ENCODE results near the gene NID1.

NID1 gene

GRCh38 chr1:235945775-235946570, 118.9 kb downstream of the NID1 start:
- no peak overlapping the region for H2AFZ ChIP-seq (ENCODE audit: insufficient read depth, low read length, poor library complexity)
- peaks cover 3% of the 10 kb centered on the region for H3K9me3 ChIP-seq (ENCODE audit: insufficient read depth, low read depth, low read length)
- H3K4me3 ChIP-seq (ENCODE audit: low read depth, low read length), result no peak overlapping the region
- no peak overlapping the region for H3K14ac ChIP-seq (ENCODE audit: low read length)
- no peaks in the 10 kb centered on the region for H3K79me2 ChIP-seq (ENCODE audit: control insufficient read depth, insufficient read depth, low read length, poor library complexity)
- no peak overlapping the region for H2AK5ac ChIP-seq (ENCODE audit: low read length)
- H3K27ac ChIP-seq (ENCODE audit: low read depth, low read length), result no peak overlapping the region
- H4K91ac ChIP-seq (ENCODE audit: low read depth, low read length), result no peak overlapping the region
- no peak overlapping the region for H3K4ac ChIP-seq (ENCODE audit: low read depth, low read length)
- H3K23ac ChIP-seq (ENCODE audit: low read length), result no peak overlapping the region
- H4K8ac ChIP-seq (ENCODE audit: low read depth, low read length), result no peak overlapping the region
- no peak overlapping the region for H2BK120ac ChIP-seq (ENCODE audit: insufficient read depth, low read length, poor library complexity)
- H3K27me3 ChIP-seq (ENCODE audit: insufficient read depth, low read length), result no peaks in the 10 kb centered on the region
- H3K36me3 ChIP-seq (ENCODE audit: control insufficient read depth in 1 of 2, insufficient read depth in 2 of 2, low read length in 2 of 2), result no peaks in the 10 kb centered on the region
- DNase-seq, result peak; percentile 29 to 37
- peaks cover 0 to 3% of the 10 kb centered on the region in 2 experiments for H3K4me1 ChIP-seq (ENCODE audit: control insufficient read depth in 1 of 2, insufficient read depth in 2 of 2, low read length in 2 of 2)
- no peak overlapping the region for H3K18ac ChIP-seq (ENCODE audit: low read length)
- H2BK5ac ChIP-seq (ENCODE audit: low read depth, low read length, poor library complexity), result no peak overlapping the region
- no peaks in the 10 kb centered on the region for H3K79me1 ChIP-seq (ENCODE audit: low read length)
- no peak overlapping the region for H2BK12ac ChIP-seq (ENCODE audit: low read length)
- WGBS (ENCODE audit: extremely low coverage, insufficient coverage, insufficient read length), result no CpG with 5 or more reads among the region's 15 CpGs
- no peak overlapping the region for H3K9ac ChIP-seq (ENCODE audit: low read length)
- H3K4me2 ChIP-seq (ENCODE audit: low read length), result no peak overlapping the region
- no peak overlapping the region for H4K12ac ChIP-seq (ENCODE audit: low read depth, low read length)

DNA sequence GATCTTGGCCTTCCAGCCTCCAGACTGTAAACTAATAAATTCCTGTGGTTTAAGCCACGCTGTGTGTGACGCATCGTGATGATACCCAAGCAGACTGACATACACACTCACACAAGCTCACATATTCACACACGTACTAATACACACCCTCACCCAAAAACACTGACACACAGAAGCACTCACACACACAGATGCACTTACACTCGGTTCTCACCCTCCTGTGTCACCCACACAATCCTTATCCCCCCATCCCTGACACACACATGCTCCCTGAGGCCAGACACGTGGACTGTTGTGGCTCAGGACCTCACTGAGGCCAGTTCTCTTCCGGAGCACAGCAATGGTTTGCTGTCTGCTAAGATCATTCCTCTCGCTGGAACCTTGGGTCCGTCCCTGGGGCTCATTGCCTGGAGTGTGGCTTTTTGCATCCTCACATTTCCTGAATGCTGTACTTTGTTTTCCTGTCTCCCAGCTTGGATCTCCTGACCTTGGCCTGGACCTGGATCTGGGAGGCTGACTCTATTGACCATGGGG, 121.2 kb downstream of the NID1 start:
- H3K36me3 ChIP-seq (ENCODE audit: control insufficient read depth in 1 of 2, insufficient read depth in 2 of 2, low read length in 2 of 2), result no peaks in the 10 kb centered on the region
- no peak overlapping the region for H4K91ac ChIP-seq (ENCODE audit: low read depth, low read length)
- H3K4me2 ChIP-seq (ENCODE audit: low read length), result no peak overlapping the region
- no peak overlapping the region for H4K12ac ChIP-seq (ENCODE audit: low read depth, low read length)
- no peak overlapping the region for H3K18ac ChIP-seq (ENCODE audit: low read length)
- no peaks in the 10 kb centered on the region for H3K9me3 ChIP-seq (ENCODE audit: insufficient read depth, low read depth, low read length)
- peaks cover 0 to 3% of the 10 kb centered on the region in 2 experiments for H3K4me1 ChIP-seq (ENCODE audit: control insufficient read depth in 1 of 2, insufficient read depth in 2 of 2, low read length in 2 of 2)
- WGBS (ENCODE audit: extremely low coverage, insufficient coverage, insufficient read length), result no CpG with 5 or more reads among the region's 9 CpGs
- H3K4ac ChIP-seq (ENCODE audit: low read depth, low read length), result no peak overlapping the region
- DNase-seq, result peak in 1 of 2 donors; percentile 37
- no peaks in the 10 kb centered on the region for H3K79me2 ChIP-seq (ENCODE audit: control insufficient read depth, insufficient read depth, low read length, poor library complexity)
- H2BK5ac ChIP-seq (ENCODE audit: low read depth, low read length, poor library complexity), result no peak overlapping the region
- no peak overlapping the region for H4K8ac ChIP-seq (ENCODE audit: low read depth, low read length)
- no peak overlapping the region for H3K27ac ChIP-seq (ENCODE audit: low read depth, low read length)
- H2AK5ac ChIP-seq (ENCODE audit: low read length), result no peak overlapping the region
- no peak overlapping the region for H2AFZ ChIP-seq (ENCODE audit: insufficient read depth, low read length, poor library complexity)
- no peak overlapping the region for H2BK12ac ChIP-seq (ENCODE audit: low read length)
- no peaks in the 10 kb centered on the region for H3K79me1 ChIP-seq (ENCODE audit: low read length)
- H3K23ac ChIP-seq (ENCODE audit: low read length), result no peak overlapping the region
- no peak overlapping the region for H2BK120ac ChIP-seq (ENCODE audit: insufficient read depth, low read length, poor library complexity)
- H3K9ac ChIP-seq (ENCODE audit: low read length), result no peak overlapping the region
- H3K14ac ChIP-seq (ENCODE audit: low read length), result no peak overlapping the region
- no peak overlapping the region for H3K4me3 ChIP-seq (ENCODE audit: low read depth, low read length)
- no peaks in the 10 kb centered on the region for H3K27me3 ChIP-seq (ENCODE audit: insufficient read depth, low read length)

- no peaks in the 10 kb centered on the region for H3K36me3 ChIP-seq (ENCODE audit: control insufficient read depth in 1 of 2, insufficient read depth in 2 of 2, low read length in 2 of 2)
- H3K4ac ChIP-seq (ENCODE audit: low read depth, low read length), result no peak overlapping the region
- H3K27ac ChIP-seq (ENCODE audit: low read depth, low read length), result no peak overlapping the region
- H3K4me2 ChIP-seq (ENCODE audit: low read length), result no peak overlapping the region
- peak overlapping the region; percentile 51 for H3K9ac ChIP-seq (ENCODE audit: low read length)
- H4K91ac ChIP-seq (ENCODE audit: low read depth, low read length), result no peak overlapping the region
- no peak overlapping the region for H2AK5ac ChIP-seq (ENCODE audit: low read length)
- H3K9me3 ChIP-seq (ENCODE audit: insufficient read depth, low read depth, low read length), result no peaks in the 10 kb centered on the region
- no peaks in the 10 kb centered on the region for H3K79me1 ChIP-seq (ENCODE audit: low read length)
- H2BK12ac ChIP-seq (ENCODE audit: low read length), result no peak overlapping the region
- H3K27me3 ChIP-seq (ENCODE audit: insufficient read depth, low read length), result no peaks in the 10 kb centered on the region
- peaks cover 0 to 3% of the 10 kb centered on the region in 2 experiments for H3K4me1 ChIP-seq (ENCODE audit: control insufficient read depth in 1 of 2, insufficient read depth in 2 of 2, low read length in 2 of 2)
- no peak overlapping the region for H3K14ac ChIP-seq (ENCODE audit: low read length)
- H2BK120ac ChIP-seq (ENCODE audit: insufficient read depth, low read length, poor library complexity), result no peak overlapping the region
- no peak overlapping the region for H3K18ac ChIP-seq (ENCODE audit: low read length)
- H3K4me3 ChIP-seq (ENCODE audit: low read depth, low read length), result no peak overlapping the region
- H2BK5ac ChIP-seq (ENCODE audit: low read depth, low read length, poor library complexity), result no peak overlapping the region
- no peak overlapping the region for H4K8ac ChIP-seq (ENCODE audit: low read depth, low read length)
- no peak for DNase-seq
- H4K12ac ChIP-seq (ENCODE audit: low read depth, low read length), result no peak overlapping the region
- no peaks in the 10 kb centered on the region for H3K79me2 ChIP-seq (ENCODE audit: control insufficient read depth, insufficient read depth, low read length, poor library complexity)
- WGBS (ENCODE audit: extremely low coverage, insufficient coverage, insufficient read length), result no CpG with 5 or more reads among the region's 6 CpGs
- H2AFZ ChIP-seq (ENCODE audit: insufficient read depth, low read length, poor library complexity), result no peak overlapping the region
- H3K23ac ChIP-seq (ENCODE audit: low read length), result no peak overlapping the region
Observed at GRCh38 chr1:235942979-235943575, 121.8 kb downstream of the NID1 start.

- no peak overlapping the region for H3K18ac ChIP-seq (ENCODE audit: low read length)
- no peak overlapping the region for H3K27ac ChIP-seq (ENCODE audit: low read depth, low read length)
- H3K4me2 ChIP-seq (ENCODE audit: low read length), result no peak overlapping the region
- H4K91ac ChIP-seq (ENCODE audit: low read depth, low read length), result no peak overlapping the region
- H2BK5ac ChIP-seq (ENCODE audit: low read depth, low read length, poor library complexity), result no peak overlapping the region
- no peaks in the 10 kb centered on the region for H3K9me3 ChIP-seq (ENCODE audit: insufficient read depth, low read depth, low read length)
- no peak overlapping the region for H2BK12ac ChIP-seq (ENCODE audit: low read length)
- H4K8ac ChIP-seq (ENCODE audit: low read depth, low read length), result no peak overlapping the region
- H3K4me1 ChIP-seq (ENCODE audit: control insufficient read depth in 1 of 2, insufficient read depth in 2 of 2, low read length in 2 of 2), result peaks cover 0 to 3% of the 10 kb centered on the region in 2 experiments
- no peaks in the 10 kb centered on the region for H3K27me3 ChIP-seq (ENCODE audit: insufficient read depth, low read length)
- H2AK5ac ChIP-seq (ENCODE audit: low read length), result no peak overlapping the region
- H3K4me3 ChIP-seq (ENCODE audit: low read depth, low read length), result no peak overlapping the region
- H3K79me1 ChIP-seq (ENCODE audit: low read length), result no peaks in the 10 kb centered on the region
- H3K4ac ChIP-seq (ENCODE audit: low read depth, low read length), result no peak overlapping the region
- H2BK120ac ChIP-seq (ENCODE audit: insufficient read depth, low read length, poor library complexity), result no peak overlapping the region
- H2AFZ ChIP-seq (ENCODE audit: insufficient read depth, low read length, poor library complexity), result no peak overlapping the region
- H3K79me2 ChIP-seq (ENCODE audit: control insufficient read depth, insufficient read depth, low read length, poor library complexity), result no peaks in the 10 kb centered on the region
- no peak overlapping the region for H3K23ac ChIP-seq (ENCODE audit: low read length)
- DNase-seq, result no peak
- WGBS (ENCODE audit: extremely low coverage, insufficient coverage, insufficient read length), result no CpG with 5 or more reads among the region's 6 CpGs
- no peak overlapping the region for H4K12ac ChIP-seq (ENCODE audit: low read depth, low read length)
- no peaks in the 10 kb centered on the region for H3K36me3 ChIP-seq (ENCODE audit: control insufficient read depth in 1 of 2, insufficient read depth in 2 of 2, low read length in 2 of 2)
- no peak overlapping the region for H3K14ac ChIP-seq (ENCODE audit: low read length)
- no peak overlapping the region for H3K9ac ChIP-seq (ENCODE audit: low read length)
Observed at GRCh38 chr1:235942625-235942934, 122.3 kb downstream of the NID1 start.

All from trophoblast cell (in vitro differentiated cells and primary cell).